PC-9 (cell line): ENCODE data around the gene FBXL17. TPM values are rescaled to one million over a fixed set of nuclear protein-coding genes. Genes with fewer than 3 reads are reported as not detected.

Experiments
- BruUV-seq: library from RNA; stranded (reverse); fragments of 400-500 nt; replicated peaks from 2 replicates; lab custom pipeline; 2021; lab: Mats Ljungman, UMichigan
- CTCF ChIA-PET: fragments of 300-600 bp; sonication (Branson Sonifier 250); formaldehyde crosslinking; loops from one replicate; lab custom pipeline; 2022; ENCODE audit warnings: antibody characterized with exemption; lab: Charles Lee
- POLR2A ChIA-PET: fragments of 300-600 bp; sonication (Branson Sonifier 250); formaldehyde crosslinking; loops from one replicate; lab custom pipeline; 2022; ENCODE audit warnings: antibody characterized with exemption; ENCODE audit not compliant: unreplicated experiment; lab: Charles Lee
- DNase-seq, 2 experiments: peaks; one replicate each; pipeline versions ENCODE4 v3.0.0 to v3.0.0-alpha.2; 2015 to 2022; ENCODE audit warnings: mixed read lengths in 1 of 2
- H2AFZ ChIP-seq: fragments of 200-600 bp; sonication (generic); 2 replicates; pipeline ENCODE4 v1.8.1; 2017; ENCODE audit warnings: antibody characterized with exemption
- H3F3A ChIP-seq: fragments of 200-600 bp; sonication (generic); 2 replicates; pipeline ENCODE4 v1.8.1; 2017; ENCODE audit warnings: antibody characterized with exemption, mild to moderate bottlenecking, low read depth; ENCODE audit not compliant: insufficient read depth
- H3K27ac ChIP-seq: fragments of 200-600 bp; sonication (generic); 2 replicates; pipeline ENCODE4 v1.6.1; 2016; ENCODE audit warnings: mixed run types
- H3K27me3 ChIP-seq: fragments of 200-600 bp; sonication (generic); 2 replicates; pipeline ENCODE4 v1.6.1; 2016; ENCODE audit warnings: low read depth, mixed run types; ENCODE audit not compliant: insufficient read depth
- H3K36me3 ChIP-seq: fragments of 200-600 bp; sonication (generic); 2 replicates; pipeline ENCODE4 v1.6.1; 2016; ENCODE audit warnings: low read depth, mixed run types
- H3K4me1 ChIP-seq: fragments of 200-600 bp; sonication (generic); replicated peaks from 2 replicates; pipeline ENCODE4 v1.6.1; 2016; ENCODE audit warnings: mixed run types; ENCODE audit not compliant: insufficient read depth
- H3K4me2 ChIP-seq: fragments of 200-600 bp; sonication (generic); 2 replicates; pipeline ENCODE4 v1.6.1; 2017; ENCODE audit warnings: mixed run types
- H3K4me3 ChIP-seq: fragments of 200-600 bp; sonication (generic); 2 replicates; pipeline ENCODE4 v1.6.1; 2016; ENCODE audit warnings: mixed run types
- H3K79me2 ChIP-seq: fragments of 200-600 bp; sonication (generic); 2 replicates; pipeline ENCODE4 v1.6.1; 2017; ENCODE audit warnings: low read depth, mixed run types
- H3K9me2 ChIP-seq: fragments of 200-600 bp; sonication (generic); 2 replicates; pipeline ENCODE4 v1.8.1; 2017; ENCODE audit warnings: mild to moderate bottlenecking; ENCODE audit not compliant: insufficient read depth
- H3K9me3 ChIP-seq: fragments of 200-600 bp; sonication (generic); 2 replicates; pipeline ENCODE4 v1.8.1; 2016; ENCODE audit warnings: low read depth; ENCODE audit not compliant: insufficient read depth
- H4K20me1 ChIP-seq: fragments of 200-600 bp; sonication (generic); 2 replicates; pipeline ENCODE4 v1.8.1; 2017; ENCODE audit not compliant: insufficient read depth
- CTCF ChIP-seq: fragments of 200-600 bp; sonication (generic); conservative IDR thresholded peaks from 2 replicates; pipeline ENCODE4 v1.6.1; 2017; ENCODE audit warnings: mixed run types, antibody characterized with exemption, mild to moderate bottlenecking, moderate library complexity
- EZH2 ChIP-seq: fragments of 200-600 bp; sonication (generic); IDR thresholded peaks from 2 replicates; pipeline ENCODE4 v1.8.0; 2017; ENCODE audit warnings: antibody characterized with exemption, low read depth
- intact Hi-C: fragments of 100-400 bp; cut with micrococcal nuclease; formaldehyde crosslinking; loops from one replicate; pipeline ENCODE4 v1.10.0; 2022; ENCODE audit not compliant: unreplicated experiment
- total RNA-seq: library from RNA; stranded (reverse); gene quantifications from 2 replicates; pipeline ENCODE4 v1.2.3, GENCODE V29; 2021

FBXL17 gene
- total RNA-seq, 1 experiment from 2014 or later: 19.5 TPM

GRCh38 chr5:108061941-108062340 lies 320.0 kb downstream of the FBXL17 start:
- no peak for TF ChIP-seq CTCF
- no peak for TF ChIP-seq EZH2
- BruUV-seq: no TSS peak
- ChIA-PET CTCF (no interaction called here), POLR2A (no interaction called here)
- Histone ChIP-seq H3F3A (no peaks in the 10 kb centered on the region; the same call in 1 of the 2 replicates), H4K20me1 (no peaks in the 10 kb centered on the region), H3K9me2 (no peaks in the 10 kb centered on the region), H2AFZ (no peak overlapping the region), H3K79me2 (no peaks in the 10 kb centered on the region), H3K36me3 (no peaks in the 10 kb centered on the region), H3K9me3 (no peaks in the 10 kb centered on the region), H3K27ac (no peak overlapping the region), H3K4me2 (no peak overlapping the region), H3K4me1 (no peaks in the 10 kb centered on the region), H3K4me3 (no peak overlapping the region), H3K27me3 (no peaks in the 10 kb centered on the region)
- intact Hi-C loops: no loop called here
- no peak for DNase-seq

- Histone ChIP-seq H3K4me1 (no peaks in the 10 kb centered on the region), H3K4me2 (no peak overlapping the region), H3K9me3 (no peaks in the 10 kb centered on the region), H3K36me3 (no peaks in the 10 kb centered on the region), H3K27ac (no peak overlapping the region), H3K4me3 (no peak overlapping the region), H4K20me1 (no peaks in the 10 kb centered on the region), H2AFZ (no peak overlapping the region), H3F3A (no peaks in the 10 kb centered on the region; the same call in 1 of the 2 replicates), H3K79me2 (no peaks in the 10 kb centered on the region), H3K27me3 (no peaks in the 10 kb centered on the region), H3K9me2 (no peaks in the 10 kb centered on the region)
- ChIA-PET CTCF (no interaction called here), POLR2A (no interaction called here)
- DNase-seq: no peak
- no TSS peak for BruUV-seq
- intact Hi-C loops: no loop called here
- TF ChIP-seq EZH2 (no peak), CTCF (no peak)
Measured at GRCh38 chr5:108060340-108060739, 321.6 kb downstream of the FBXL17 start.

- Histone ChIP-seq H3K27me3 (no peaks in the 10 kb centered on the region), H4K20me1 (no peaks in the 10 kb centered on the region), H3K27ac (no peak overlapping the region), H2AFZ (no peak overlapping the region), H3K36me3 (no peaks in the 10 kb centered on the region), H3K4me3 (no peak overlapping the region), H3K4me2 (no peak overlapping the region), H3K4me1 (no peaks in the 10 kb centered on the region), H3F3A (no peaks in the 10 kb centered on the region; the same call in 1 of the 2 replicates), H3K79me2 (no peaks in the 10 kb centered on the region), H3K9me2 (no peaks in the 10 kb centered on the region), H3K9me3 (no peaks in the 10 kb centered on the region)
- ChIA-PET POLR2A (no interaction called here), CTCF (no interaction called here)
- no peak for DNase-seq
- no peak for TF ChIP-seq EZH2
- TF ChIP-seq CTCF: no peak
- intact Hi-C loops: no loop called here
- no TSS peak for BruUV-seq
Measured at GRCh38 chr5:108059334-108059733, 322.6 kb downstream of the FBXL17 start.
